Activated T-helper 1 cell treated with anti-CD3 and anti-CD28 coated beads, Interleukin-2, amount 50 U/mL, for 16 hours (primary cell): Measurements from ENCODE around the gene LRRK1.

Source experiments
- DNase-seq, 2 donors: peaks; one replicate each; pipeline ENCODE4 v3.0.0-alpha.2; 2020; ENCODE audit warnings: low read depth in 1 of 2, low spot score in 1 of 2

Gene LRRK1

GRCh38 chr15:101003706-101004105 is 84.5 kb downstream of the LRRK1 start:
- DNase-seq = no peak

- no peak for DNase-seq
Measured at GRCh38 chr15:101004500-101004899, 85.3 kb downstream of the LRRK1 start.

- no peak for DNase-seq
Measured at GRCh38 chr15:101004986-101005747, 86.0 kb downstream of the LRRK1 start.

- peak; percentile 12 to 37 for DNase-seq
Measured at GRCh38 chr15:101006931-101007691, 88.0 kb downstream of the LRRK1 start.

- DNase-seq = peak; percentile 78 to 85
Measured at GRCh38 chr15:101008158-101009139, 89.3 kb downstream of the LRRK1 start.

- no peak for DNase-seq
Measured at GRCh38 chr15:101009176-101009575, 90.0 kb downstream of the LRRK1 start.

- DNase-seq = no peak
Measured at GRCh38 chr15:101010781-101011180, 91.6 kb downstream of the LRRK1 start.

GRCh38 chr15:101012326-101013200 is 93.4 kb downstream of the LRRK1 start:
- DNase-seq = no peak

- no peak for DNase-seq
Measured at GRCh38 chr15:101013201-101013550, 94.0 kb downstream of the LRRK1 start.

- DNase-seq = no peak
Measured at GRCh38 chr15:101013769-101014675, 94.9 kb downstream of the LRRK1 start.

- DNase-seq = peak; percentile 40 to 49
Measured at GRCh38 chr15:101014921-101015841, 96.0 kb downstream of the LRRK1 start.

- no peak for DNase-seq
Measured at GRCh38 chr15:101016581-101016980, 97.4 kb downstream of the LRRK1 start.

- DNase-seq = no peak
Measured at GRCh38 chr15:101017093-101017754, 98.1 kb downstream of the LRRK1 start.

- DNase-seq = no peak
Measured at GRCh38 chr15:101018016-101018415, 98.9 kb downstream of the LRRK1 start.

- DNase-seq = no peak
Measured at GRCh38 chr15:101018450-101018849, 99.3 kb downstream of the LRRK1 start.

- no peak for DNase-seq
Measured at GRCh38 chr15:101019366-101019896, 100.3 kb downstream of the LRRK1 start.

GRCh38 chr15:101020451-101020850 is 101.3 kb downstream of the LRRK1 start:
- DNase-seq = no peak
